ENCODE results near the gene TMEM171. TPM values are rescaled to one million over a fixed set of nuclear protein-coding genes. Genes with fewer than 3 reads are reported as not detected.

Gene TMEM171
- total and polyA plus RNA-seq, 2 donors: 0.19 to 0.62 TPM

GRCh38 chr5:73126957-73127356 lies 6.6 kb downstream of the TMEM171 start:
- peaks cover 0 to 31% of the 10 kb centered on the region in 2 donors for H3K27me3 ChIP-seq (ENCODE audit: control insufficient read depth in 2 of 2, insufficient read depth in 1 of 2, low read length in 1 of 2)
- no peak for DNase-seq (ENCODE audit: low read depth in 6 of 9, low spot score in 9 of 9)
- 72% methylated on average over 1 of the region's 1 CpG for WGBS
- H3K4me3 ChIP-seq (ENCODE audit: low read length in 2 of 2): no peak overlapping the region
- H3K36me3 ChIP-seq (ENCODE audit: control insufficient read depth in 2 of 2, insufficient read depth in 2 of 2, low read length in 1 of 2): no peaks in the 10 kb centered on the region
- H3K27ac ChIP-seq (ENCODE audit: low read depth in 1 of 2, low read length in 1 of 2): no peak overlapping the region
- no peaks in the 10 kb centered on the region for H3K4me1 ChIP-seq (ENCODE audit: control insufficient read depth in 2 of 2, insufficient read depth in 2 of 2, low read length in 2 of 2)
- H3K9me3 ChIP-seq (ENCODE audit: control insufficient read depth in 2 of 2, insufficient read depth in 1 of 2, low read length in 1 of 2): no peaks in the 10 kb centered on the region

GRCh38 chr5:73129143-73129542 lies 8.8 kb downstream of the TMEM171 start:
- Histone ChIP-seq H3K9me3 (ENCODE audit: control insufficient read depth in 2 of 2, insufficient read depth in 1 of 2, low read length in 1 of 2) (no peaks in the 10 kb centered on the region), H3K4me3 (ENCODE audit: low read length in 2 of 2) (no peak overlapping the region), H3K27ac (ENCODE audit: low read depth in 1 of 2, low read length in 1 of 2) (no peak overlapping the region), H3K27me3 (ENCODE audit: control insufficient read depth in 2 of 2, insufficient read depth in 1 of 2, low read length in 1 of 2) (peaks cover 0 to 15% of the 10 kb centered on the region in 2 donors), H3K36me3 (ENCODE audit: control insufficient read depth in 2 of 2, insufficient read depth in 2 of 2, low read length in 1 of 2) (no peaks in the 10 kb centered on the region), H3K4me1 (ENCODE audit: control insufficient read depth in 2 of 2, insufficient read depth in 2 of 2, low read length in 2 of 2) (no peaks in the 10 kb centered on the region)
- DNase-seq (ENCODE audit: low read depth in 6 of 9, low spot score in 9 of 9): no peak
- WGBS: 95% methylated on average over 5 of the region's 5 CpGs

- DNase-seq (ENCODE audit: low read depth in 6 of 9, low spot score in 9 of 9): no peak
- Histone ChIP-seq H3K9me3 (ENCODE audit: control insufficient read depth in 2 of 2, insufficient read depth in 1 of 2, low read length in 1 of 2) (no peaks in the 10 kb centered on the region), H3K27ac (ENCODE audit: low read depth in 1 of 2, low read length in 1 of 2) (no peak overlapping the region), H3K27me3 (ENCODE audit: control insufficient read depth in 2 of 2, insufficient read depth in 1 of 2, low read length in 1 of 2) (peaks cover 0 to 9% of the 10 kb centered on the region in 2 donors), H3K36me3 (ENCODE audit: control insufficient read depth in 2 of 2, insufficient read depth in 2 of 2, low read length in 1 of 2) (no peaks in the 10 kb centered on the region), H3K4me3 (ENCODE audit: low read length in 2 of 2) (no peak overlapping the region), H3K4me1 (ENCODE audit: control insufficient read depth in 2 of 2, insufficient read depth in 2 of 2, low read length in 2 of 2) (no peaks in the 10 kb centered on the region)
- WGBS: 91% methylated on average over 1 of the region's 1 CpG
Observed at GRCh38 chr5:73130811-73131210, 10.4 kb downstream of the TMEM171 start.

- no peak for DNase-seq (ENCODE audit: low read depth in 6 of 9, low spot score in 9 of 9)
- Histone ChIP-seq H3K27me3 (ENCODE audit: control insufficient read depth in 2 of 2, insufficient read depth in 1 of 2, low read length in 1 of 2) (peaks cover 0 to 8% of the 10 kb centered on the region in 2 donors), H3K4me3 (ENCODE audit: low read length in 2 of 2) (no peak overlapping the region), H3K36me3 (ENCODE audit: control insufficient read depth in 2 of 2, insufficient read depth in 2 of 2, low read length in 1 of 2) (no peaks in the 10 kb centered on the region), H3K4me1 (ENCODE audit: control insufficient read depth in 2 of 2, insufficient read depth in 2 of 2, low read length in 2 of 2) (no peaks in the 10 kb centered on the region), H3K27ac (ENCODE audit: low read depth in 1 of 2, low read length in 1 of 2) (no peak overlapping the region), H3K9me3 (ENCODE audit: control insufficient read depth in 2 of 2, insufficient read depth in 1 of 2, low read length in 1 of 2) (no peaks in the 10 kb centered on the region)
- 90% methylated on average over 3 of the region's 3 CpGs for WGBS
Observed at GRCh38 chr5:73131711-73132425, 11.5 kb downstream of the TMEM171 start.

GRCh38 chr5:73132759-73133158 lies 12.4 kb downstream of the TMEM171 start:
- H3K36me3 ChIP-seq (ENCODE audit: control insufficient read depth in 2 of 2, insufficient read depth in 2 of 2, low read length in 1 of 2): no peaks in the 10 kb centered on the region
- peaks cover 0 to 10% of the 10 kb centered on the region in 2 donors for H3K27me3 ChIP-seq (ENCODE audit: control insufficient read depth in 2 of 2, insufficient read depth in 1 of 2, low read length in 1 of 2)
- 96% methylated on average over 2 of the region's 2 CpGs for WGBS
- H3K4me1 ChIP-seq (ENCODE audit: control insufficient read depth in 2 of 2, insufficient read depth in 2 of 2, low read length in 2 of 2): no peaks in the 10 kb centered on the region
- H3K4me3 ChIP-seq (ENCODE audit: low read length in 2 of 2): no peak overlapping the region
- no peak for DNase-seq (ENCODE audit: low read depth in 6 of 9, low spot score in 9 of 9)
- H3K27ac ChIP-seq (ENCODE audit: low read depth in 1 of 2, low read length in 1 of 2): no peak overlapping the region
- no peaks in the 10 kb centered on the region for H3K9me3 ChIP-seq (ENCODE audit: control insufficient read depth in 2 of 2, insufficient read depth in 1 of 2, low read length in 1 of 2)

- Histone ChIP-seq H3K27me3 (ENCODE audit: control insufficient read depth in 2 of 2, insufficient read depth in 1 of 2, low read length in 1 of 2) (peaks cover 0 to 5% of the 10 kb centered on the region in 2 donors), H3K4me3 (ENCODE audit: low read length in 2 of 2) (no peak overlapping the region), H3K9me3 (ENCODE audit: control insufficient read depth in 2 of 2, insufficient read depth in 1 of 2, low read length in 1 of 2) (no peaks in the 10 kb centered on the region), H3K4me1 (ENCODE audit: control insufficient read depth in 2 of 2, insufficient read depth in 2 of 2, low read length in 2 of 2) (no peaks in the 10 kb centered on the region), H3K36me3 (ENCODE audit: control insufficient read depth in 2 of 2, insufficient read depth in 2 of 2, low read length in 1 of 2) (no peaks in the 10 kb centered on the region), H3K27ac (ENCODE audit: low read depth in 1 of 2, low read length in 1 of 2) (no peak overlapping the region)
- WGBS: 96% methylated on average over 3 of the region's 3 CpGs
- no peak for DNase-seq (ENCODE audit: low read depth in 6 of 9, low spot score in 9 of 9)
Observed at GRCh38 chr5:73135021-73135420, 14.6 kb downstream of the TMEM171 start.

- DNase-seq (ENCODE audit: low read depth in 6 of 9, low spot score in 9 of 9): peak in 1 of 9 donors; percentile 6
- Histone ChIP-seq H3K27me3 (ENCODE audit: control insufficient read depth in 2 of 2, insufficient read depth in 1 of 2, low read length in 1 of 2) (peaks cover 0 to 5% of the 10 kb centered on the region in 2 donors), H3K27ac (ENCODE audit: low read depth in 1 of 2, low read length in 1 of 2) (no peak overlapping the region), H3K4me1 (ENCODE audit: control insufficient read depth in 2 of 2, insufficient read depth in 2 of 2, low read length in 2 of 2) (no peaks in the 10 kb centered on the region), H3K36me3 (ENCODE audit: control insufficient read depth in 2 of 2, insufficient read depth in 2 of 2, low read length in 1 of 2) (no peaks in the 10 kb centered on the region), H3K9me3 (ENCODE audit: control insufficient read depth in 2 of 2, insufficient read depth in 1 of 2, low read length in 1 of 2) (no peaks in the 10 kb centered on the region), H3K4me3 (ENCODE audit: low read length in 2 of 2) (no peak overlapping the region)
- 56% methylated on average over 6 of the region's 6 CpGs for WGBS
Observed at GRCh38 chr5:73135429-73136054, 15.2 kb downstream of the TMEM171 start.

- Histone ChIP-seq H3K9me3 (ENCODE audit: control insufficient read depth in 2 of 2, insufficient read depth in 1 of 2, low read length in 1 of 2) (no peaks in the 10 kb centered on the region), H3K4me3 (ENCODE audit: low read length in 2 of 2) (no peak overlapping the region), H3K36me3 (ENCODE audit: control insufficient read depth in 2 of 2, insufficient read depth in 2 of 2, low read length in 1 of 2) (no peaks in the 10 kb centered on the region), H3K27me3 (ENCODE audit: control insufficient read depth in 2 of 2, insufficient read depth in 1 of 2, low read length in 1 of 2) (peaks cover 0 to 5% of the 10 kb centered on the region in 2 donors), H3K27ac (ENCODE audit: low read depth in 1 of 2, low read length in 1 of 2) (no peak overlapping the region), H3K4me1 (ENCODE audit: control insufficient read depth in 2 of 2, insufficient read depth in 2 of 2, low read length in 2 of 2) (no peaks in the 10 kb centered on the region)
- DNase-seq (ENCODE audit: low read depth in 6 of 9, low spot score in 9 of 9): no peak
- 78% methylated on average over 15 of the region's 15 CpGs for WGBS
Observed at GRCh38 chr5:73136055-73136562, 15.7 kb downstream of the TMEM171 start.
